H9 (cell line): ENCODE measurements around the gene TET3. TPM values are rescaled to one million over a fixed set of nuclear protein-coding genes. Genes with fewer than 3 reads are reported as not detected.

Experiments
- DNase-seq: peaks from one replicate; pipeline ENCODE4 v3.0.0-alpha.2; 2017
- H2AFZ ChIP-seq: one replicate; pipeline ENCODE4 v1.6.1; 2013; ENCODE audit warnings: mild to moderate bottlenecking, low read length, control low read depth, moderate library complexity
- H2AK5ac ChIP-seq: 2 replicates; pipeline ENCODE4 v1.6.1; 2013; ENCODE audit warnings: low read length, control low read depth, mixed read lengths; ENCODE audit not compliant: insufficient read length
- H2BK120ac ChIP-seq: one replicate; pipeline ENCODE4 v1.6.1; 2013; ENCODE audit warnings: low read depth, mild to moderate bottlenecking, low read length, control low read depth, inconsistent platforms; ENCODE audit not compliant: poor library complexity, severe bottlenecking
- H2BK12ac ChIP-seq: 2 replicates; pipeline ENCODE4 v1.6.1; 2013; ENCODE audit warnings: low read length, control low read depth, mixed read lengths, low read depth; ENCODE audit not compliant: insufficient read length
- H2BK15ac ChIP-seq: 2 replicates; pipeline ENCODE4 v1.6.1; 2013; ENCODE audit warnings: low read depth, low read length, control low read depth
- H2BK20ac ChIP-seq: one replicate; pipeline ENCODE4 v1.6.1; 2013; ENCODE audit warnings: low read depth, mild to moderate bottlenecking, low read length, control low read depth, inconsistent platforms; ENCODE audit not compliant: poor library complexity, severe bottlenecking
- H2BK5ac ChIP-seq: 2 replicates; pipeline ENCODE4 v1.6.1; 2013; ENCODE audit warnings: low read length, control low read depth, mixed read lengths; ENCODE audit not compliant: insufficient read length
- H3K14ac ChIP-seq: 2 replicates; pipeline ENCODE4 v1.6.1; 2013; ENCODE audit warnings: low read length, control low read depth; ENCODE audit not compliant: insufficient read depth
- H3K18ac ChIP-seq: 2 replicates; pipeline ENCODE4 v1.6.1; 2013; ENCODE audit warnings: low read depth, mild to moderate bottlenecking, mixed read lengths, low read length, control low read depth; ENCODE audit not compliant: insufficient read length
- H3K23ac ChIP-seq: 2 replicates; pipeline ENCODE4 v1.6.1; 2013; ENCODE audit warnings: low read length, control low read depth, mixed read lengths, low read depth; ENCODE audit not compliant: insufficient read length
- H3K23me2 ChIP-seq: 2 replicates; pipeline ENCODE4 v1.6.1; 2013; ENCODE audit warnings: low read depth, mild to moderate bottlenecking, mixed read lengths, low read length, control low read depth; ENCODE audit not compliant: insufficient read length, poor library complexity, severe bottlenecking
- H3K27ac ChIP-seq: 2 replicates; pipeline ENCODE4 v1.5.1; 2013; ENCODE audit warnings: low read length, control low read depth, mixed read lengths, low read depth; ENCODE audit not compliant: insufficient read length
- H3K27me3 ChIP-seq: 2 replicates; pipeline ENCODE4 v1.6.1; 2013; ENCODE audit warnings: low read length, control low read depth, inconsistent platforms; ENCODE audit not compliant: insufficient read depth
- H3K4ac ChIP-seq: 2 replicates; pipeline ENCODE4 v1.6.1; 2013; ENCODE audit warnings: low read depth, mild to moderate bottlenecking, control low read depth, inconsistent platforms, low read length, moderate library complexity
- H3K4me1 ChIP-seq: 2 replicates; pipeline ENCODE4 v1.6.1; 2013; ENCODE audit warnings: low read length, control low read depth, inconsistent platforms; ENCODE audit not compliant: insufficient read depth
- H3K4me2 ChIP-seq: 2 replicates; pipeline ENCODE4 v1.6.1; 2013; ENCODE audit warnings: low read length, control low read depth, mixed read lengths; ENCODE audit not compliant: insufficient read length, insufficient read depth
- H3K56ac ChIP-seq: 2 replicates; pipeline ENCODE4 v1.6.1; 2013; ENCODE audit warnings: low read depth, mild to moderate bottlenecking, mixed read lengths, low read length, control low read depth; ENCODE audit not compliant: insufficient read length
- H3K79me1 ChIP-seq: 2 replicates; pipeline ENCODE4 v1.6.1; 2013; ENCODE audit warnings: low read depth, mild to moderate bottlenecking, moderate library complexity, low read length, control low read depth, inconsistent platforms; ENCODE audit not compliant: insufficient read depth, poor library complexity, severe bottlenecking
- H3K79me2 ChIP-seq: 2 replicates; pipeline ENCODE4 v1.6.1; 2013; ENCODE audit warnings: low read length, control low read depth, inconsistent platforms; ENCODE audit not compliant: insufficient read depth
- H3K9ac ChIP-seq: 2 replicates; pipeline ENCODE4 v1.6.1; 2013; ENCODE audit warnings: low read length, control low read depth, mixed read lengths; ENCODE audit not compliant: insufficient read length; ENCODE audit errors: extremely low read depth
- H3K9me3 ChIP-seq: one replicate; pipeline ENCODE4 v1.6.1; 2013; ENCODE audit warnings: low read depth, low read length, inconsistent platforms; ENCODE audit not compliant: control insufficient read depth
- H3T11ph ChIP-seq: one replicate; pipeline ENCODE4 v1.6.1; 2013; ENCODE audit warnings: mild to moderate bottlenecking, low read length, control low read depth, inconsistent platforms
- H4K20me1 ChIP-seq: one replicate; pipeline ENCODE4 v1.6.1; 2013; ENCODE audit not compliant: control insufficient read depth, insufficient read length, insufficient read depth
- H4K5ac ChIP-seq: 2 replicates; pipeline ENCODE4 v1.6.1; 2013; ENCODE audit warnings: low read depth, mild to moderate bottlenecking, mixed read lengths, low read length, control low read depth; ENCODE audit not compliant: insufficient read length
- H4K8ac ChIP-seq: replicated peaks from 2 replicates; pipeline ENCODE4 v1.6.1; 2013; ENCODE audit warnings: low read length, control low read depth, mixed read lengths, low read depth; ENCODE audit not compliant: insufficient read length
- H4K91ac ChIP-seq: 2 replicates; pipeline ENCODE4 v1.6.1; 2013; ENCODE audit warnings: low read depth, mild to moderate bottlenecking, moderate library complexity, mixed read lengths, low read length, control low read depth; ENCODE audit not compliant: insufficient read length
- H3K27ac Mint-ChIP-seq, 3 experiments: 2 replicates in 2 of 3; 3 replicates in 1 of 3; pipeline ENCODE4 v1.8.0; 2020 to 2021; ENCODE audit warnings: mixed read lengths in 3 of 3, mild to moderate bottlenecking in 1 of 3, moderate library complexity in 1 of 3
- H3K27me3 Mint-ChIP-seq: 2 replicates; pipeline ENCODE4 v1.8.0; 2021; ENCODE audit warnings: low read depth, mild to moderate bottlenecking, moderate library complexity, mixed read lengths
- H3K36me3 Mint-ChIP-seq, 3 experiments: 2 replicates in 2 of 3; 3 replicates in 1 of 3; pipeline ENCODE4 v1.8.0; 2020 to 2021; ENCODE audit warnings: low read depth in 3 of 3, mixed read lengths in 3 of 3; ENCODE audit not compliant: insufficient read depth in 1 of 3
- H3K4me1 Mint-ChIP-seq, 2 experiments: 2 replicates each; pipeline ENCODE4 v1.8.0; 2020; ENCODE audit warnings: mixed read lengths in 2 of 2
- H3K4me3 Mint-ChIP-seq, 2 experiments: 2 replicates in 1 of 2; 3 replicates in 1 of 2; pipeline ENCODE4 v1.8.0; 2020 to 2021; ENCODE audit warnings: mild to moderate bottlenecking in 2 of 2, mixed read lengths in 2 of 2, moderate library complexity in 1 of 2
- H3K9me3 Mint-ChIP-seq, 2 experiments: 2 replicates in 1 of 2; 3 replicates in 1 of 2; pipeline ENCODE4 v1.8.0; 2020; ENCODE audit warnings: mild to moderate bottlenecking in 2 of 2, mixed read lengths in 2 of 2, moderate library complexity in 1 of 2
- WGBS: extraction: QIAGEN DNeasy Blood & Tissue Kit; methylation state at CpG from one replicate; pipeline ENCODE4 v1.1.7; 2013; ENCODE audit warnings: missing lambda C conversion rate, low lambda C conversion rate, mixed read lengths; ENCODE audit not compliant: insufficient read length; ENCODE audit errors: extremely low coverage; 5-methylcytosine and 5-hydroxymethylcytosine counted together
- total RNA-seq: library from RNA; stranded (reverse); gene quantifications from 2 replicates; pipeline ENCODE4 v1.2.1, GENCODE V29; 2021
- TF ChIP-seq, protein P1 (sequence below): fragments of 200-600 bp; sonication (generic); conservative IDR thresholded peaks from 3 replicates; pipeline ENCODE4 v1.8.0; 2021; ENCODE audit warnings: antibody characterized with exemption, mild to moderate bottlenecking

The TET3 gene
- total RNA-seq, 1 experiment from 2014 or later = 24.7 TPM

DNA sequence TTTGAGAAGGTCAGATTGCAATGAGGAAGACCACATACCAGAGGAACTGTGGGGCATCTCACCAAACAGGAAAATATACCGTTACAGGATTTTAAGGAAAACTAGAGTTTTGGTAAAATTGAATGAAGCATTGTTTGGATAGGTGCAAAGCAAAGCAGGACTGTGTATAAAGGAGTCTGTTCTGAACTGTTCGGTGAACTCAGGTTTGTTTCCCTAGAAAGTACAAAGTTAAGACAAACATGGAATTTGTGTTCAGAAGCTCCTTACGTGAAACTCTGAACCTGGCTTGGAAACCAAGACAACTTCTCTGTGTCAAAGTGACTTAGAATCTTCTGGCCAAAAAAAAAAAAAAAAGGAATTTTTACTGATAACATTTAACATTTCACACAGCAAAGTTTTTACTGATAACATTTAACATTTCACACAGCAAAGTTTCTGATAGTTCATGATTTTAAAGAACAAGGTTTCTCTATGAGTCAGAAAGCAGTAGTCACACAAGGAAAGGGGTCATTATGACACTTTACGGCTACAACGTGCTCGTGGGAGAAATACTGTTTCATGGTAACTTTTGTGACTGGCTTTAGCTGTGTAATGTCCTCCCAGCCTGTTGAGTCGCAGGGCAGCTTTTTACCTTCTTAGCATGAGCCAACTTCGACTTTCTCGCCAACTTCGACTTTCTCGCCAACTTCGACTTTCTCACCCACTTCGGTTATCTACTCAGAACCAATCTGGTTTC lies 21.2 kb upstream of the TET3 start:
- TF ChIP-seq, protein P1, sequence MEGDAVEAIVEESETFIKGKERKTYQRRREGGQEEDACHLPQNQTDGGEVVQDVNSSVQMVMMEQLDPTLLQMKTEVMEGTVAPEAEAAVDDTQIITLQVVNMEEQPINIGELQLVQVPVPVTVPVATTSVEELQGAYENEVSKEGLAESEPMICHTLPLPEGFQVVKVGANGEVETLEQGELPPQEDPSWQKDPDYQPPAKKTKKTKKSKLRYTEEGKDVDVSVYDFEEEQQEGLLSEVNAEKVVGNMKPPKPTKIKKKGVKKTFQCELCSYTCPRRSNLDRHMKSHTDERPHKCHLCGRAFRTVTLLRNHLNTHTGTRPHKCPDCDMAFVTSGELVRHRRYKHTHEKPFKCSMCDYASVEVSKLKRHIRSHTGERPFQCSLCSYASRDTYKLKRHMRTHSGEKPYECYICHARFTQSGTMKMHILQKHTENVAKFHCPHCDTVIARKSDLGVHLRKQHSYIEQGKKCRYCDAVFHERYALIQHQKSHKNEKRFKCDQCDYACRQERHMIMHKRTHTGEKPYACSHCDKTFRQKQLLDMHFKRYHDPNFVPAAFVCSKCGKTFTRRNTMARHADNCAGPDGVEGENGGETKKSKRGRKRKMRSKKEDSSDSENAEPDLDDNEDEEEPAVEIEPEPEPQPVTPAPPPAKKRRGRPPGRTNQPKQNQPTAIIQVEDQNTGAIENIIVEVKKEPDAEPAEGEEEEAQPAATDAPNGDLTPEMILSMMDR = no peak

More for the DNA sequence above, 21.2 kb upstream of the TET3 start:
- Histone ChIP-seq H3K79me1 (no peaks in the 10 kb centered on the region), H3K14ac (no peak overlapping the region), H2AK5ac (no peak overlapping the region), H3K23me2 (no peaks in the 10 kb centered on the region), H2BK15ac (no peak overlapping the region), H4K20me1 (no peaks in the 10 kb centered on the region), H3K56ac (no peak overlapping the region), H3K4ac (no peak overlapping the region), H4K5ac (no peak overlapping the region), H2BK5ac (no peak overlapping the region), H2BK120ac (no peak overlapping the region), H3K4me2 (no peak overlapping the region), H4K8ac (no peak overlapping the region), H3K79me2 (no peaks in the 10 kb centered on the region), H3T11ph (no peak overlapping the region), H3K9me3 (no peaks in the 10 kb centered on the region), H2BK20ac (no peak overlapping the region), H3K18ac (no peak overlapping the region), H2BK12ac (no peak overlapping the region), H2AFZ (no peak overlapping the region), H3K27me3 (no peaks in the 10 kb centered on the region), H3K23ac (no peak overlapping the region), H3K27ac (no peak overlapping the region), H4K91ac (no peak overlapping the region), H3K9ac (no peak overlapping the region), H3K4me1 (no peaks in the 10 kb centered on the region)
- Mint-ChIP-seq H3K9me3 (no peaks in the 10 kb centered on the region), H3K4me1 (peaks cover 5% of the 10 kb centered on the region in 2 experiments; a peak in 3 of 4 replicates), H3K27me3 (peaks cover 11% of the 10 kb centered on the region; the same call in 1 of the 2 replicates), H3K27ac (no peak overlapping the region), H3K4me3 (no peak overlapping the region), H3K36me3 (peaks cover 11 to 15% (median 13%) of the 10 kb centered on the region in 3 experiments; a peak in 6 of 7 replicates)
- no peak for DNase-seq
- WGBS = 100% methylated on average over 6 of the region's 13 CpGs
